HL-60 (cell line): Measurements from ENCODE around the gene NFASC.

ENCODE experiments used
- CTCF ChIP-seq: IDR thresholded peaks from one replicate; pipeline ENCODE4 v1.5.1; 2011; ENCODE audit warnings: low read length, control low read depth, inconsistent platforms; ENCODE audit not compliant: insufficient read depth
- GABPA ChIP-seq: IDR thresholded peaks from 2 replicates; pipeline ENCODE4 v1.6.1; 2012; ENCODE audit warnings: low read depth
- POLR2AphosphoS5 ChIP-seq: IDR thresholded peaks from 2 replicates; pipeline ENCODE4 v1.6.1; 2012; ENCODE audit warnings: low read depth
- SPI1 ChIP-seq: IDR thresholded peaks from 2 replicates; pipeline ENCODE4 v1.6.1; 2012; ENCODE audit warnings: low read depth, mild to moderate bottlenecking, borderline replicate concordance
- TF ChIP-seq, protein P1 (sequence below): IDR thresholded peaks from 2 replicates; pipeline ENCODE4 v1.6.1; 2012; ENCODE audit warnings: low read depth; ENCODE audit not compliant: insufficient replicate concordance

GRCh38 chr1:204842369-204842768 lies 28.3 kb upstream of the NFASC start:
- TF ChIP-seq CTCF (no peak), POLR2AphosphoS5 (no peak), GABPA (no peak), SPI1 (no peak)
- TF ChIP-seq, protein P1, sequence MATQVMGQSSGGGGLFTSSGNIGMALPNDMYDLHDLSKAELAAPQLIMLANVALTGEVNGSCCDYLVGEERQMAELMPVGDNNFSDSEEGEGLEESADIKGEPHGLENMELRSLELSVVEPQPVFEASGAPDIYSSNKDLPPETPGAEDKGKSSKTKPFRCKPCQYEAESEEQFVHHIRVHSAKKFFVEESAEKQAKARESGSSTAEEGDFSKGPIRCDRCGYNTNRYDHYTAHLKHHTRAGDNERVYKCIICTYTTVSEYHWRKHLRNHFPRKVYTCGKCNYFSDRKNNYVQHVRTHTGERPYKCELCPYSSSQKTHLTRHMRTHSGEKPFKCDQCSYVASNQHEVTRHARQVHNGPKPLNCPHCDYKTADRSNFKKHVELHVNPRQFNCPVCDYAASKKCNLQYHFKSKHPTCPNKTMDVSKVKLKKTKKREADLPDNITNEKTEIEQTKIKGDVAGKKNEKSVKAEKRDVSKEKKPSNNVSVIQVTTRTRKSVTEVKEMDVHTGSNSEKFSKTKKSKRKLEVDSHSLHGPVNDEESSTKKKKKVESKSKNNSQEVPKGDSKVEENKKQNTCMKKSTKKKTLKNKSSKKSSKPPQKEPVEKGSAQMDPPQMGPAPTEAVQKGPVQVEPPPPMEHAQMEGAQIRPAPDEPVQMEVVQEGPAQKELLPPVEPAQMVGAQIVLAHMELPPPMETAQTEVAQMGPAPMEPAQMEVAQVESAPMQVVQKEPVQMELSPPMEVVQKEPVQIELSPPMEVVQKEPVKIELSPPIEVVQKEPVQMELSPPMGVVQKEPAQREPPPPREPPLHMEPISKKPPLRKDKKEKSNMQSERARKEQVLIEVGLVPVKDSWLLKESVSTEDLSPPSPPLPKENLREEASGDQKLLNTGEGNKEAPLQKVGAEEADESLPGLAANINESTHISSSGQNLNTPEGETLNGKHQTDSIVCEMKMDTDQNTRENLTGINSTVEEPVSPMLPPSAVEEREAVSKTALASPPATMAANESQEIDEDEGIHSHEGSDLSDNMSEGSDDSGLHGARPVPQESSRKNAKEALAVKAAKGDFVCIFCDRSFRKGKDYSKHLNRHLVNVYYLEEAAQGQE: no peak
